ENCODE results near the gene KCNG4. TPM values are rescaled to one million over a fixed set of nuclear protein-coding genes. Genes with fewer than 3 reads are reported as not detected.

Gene KCNG4
- total and polyA plus RNA-seq, 2 donors (not counting 3 experiments of a cell fraction or from before 2014, with no cell fraction given): not detected

DNA sequence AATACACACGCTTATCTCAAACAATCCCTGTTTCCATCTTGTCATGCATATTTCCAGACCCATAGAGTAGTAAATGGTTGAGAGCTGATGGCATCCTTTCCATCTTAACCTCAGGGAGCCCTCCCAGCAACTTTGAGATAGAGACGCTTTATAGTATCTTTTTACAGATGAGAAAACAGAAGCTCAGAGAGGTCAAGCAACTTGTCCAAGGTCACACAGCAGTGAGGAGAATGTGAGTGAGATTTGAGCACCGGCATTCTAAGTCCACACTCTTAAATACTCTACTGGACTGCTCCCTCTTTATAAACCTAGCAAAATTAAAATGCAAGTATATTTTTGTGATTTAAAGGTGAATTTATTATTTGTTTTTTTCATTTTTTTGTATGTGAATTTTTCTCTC is 19.9 kb upstream of the KCNG4 start:
- FAIRE-seq (no peak), DNase-seq (ENCODE audit: low read depth, low spot score) (no peak)
- no TSS peak for BruUV-seq (replicated peaks)
- Histone ChIP-seq H3K27me3 (ENCODE audit: control insufficient read depth in 2 of 2, insufficient read depth in 2 of 2, low read length in 2 of 2) (peaks cover 3 to 5% of the 10 kb centered on the region in 2 experiments), H3K4me3 (replicated peaks in 1 of 3; ENCODE audit: insufficient read depth in 1 of 3, low read depth in 1 of 3, low read length in 3 of 3) (no peak overlapping the region), H2AFZ (ENCODE audit: low read depth, low read length) (no peak overlapping the region), H4K20me1 (replicated peaks; ENCODE audit: control insufficient read depth, extremely low read depth, insufficient read depth, low read length) (no peaks in the 10 kb centered on the region), H3K9me1 (replicated peaks; ENCODE audit: control insufficient read depth, extremely low read depth, insufficient read depth, low read length) (no peaks in the 10 kb centered on the region), H3K79me2 (ENCODE audit: control insufficient read depth, insufficient read depth, low read length) (no peaks in the 10 kb centered on the region), H3K36me3 (ENCODE audit: control insufficient read depth in 2 of 2, extremely low read depth in 1 of 2, insufficient read depth in 2 of 2, low read length in 2 of 2) (no peaks in the 10 kb centered on the region), H3K27ac (ENCODE audit: insufficient read depth, low read depth, low read length) (no peak overlapping the region), H3K4me2 (ENCODE audit: insufficient read depth, low read length) (no peak overlapping the region), H3K4me1 (ENCODE audit: control insufficient read depth, extremely low read depth, insufficient read depth, low read length) (no peaks in the 10 kb centered on the region), H3K9ac (replicated peaks; ENCODE audit: extremely low read depth, insufficient read depth, low read length) (no peak overlapping the region), H3K9me3 (replicated peaks; ENCODE audit: control insufficient read depth, insufficient read depth, low read length) (no peaks in the 10 kb centered on the region)
- TF ChIP-seq POLR2AphosphoS5 (IDR thresholded peaks at IDR 0.05; ENCODE audit: insufficient read depth, low read depth, low read length): no peak
- intact Hi-C loops (cut with micrococcal nuclease): no loop called here
- dilution Hi-C loops (cut with MboI; ENCODE audit: extremely low pct_ligation_motif_present, low sequenced_read_pairs): no loop called here
- POLR2A ChIA-PET: no interaction called here
- CTCF ChIA-PET: interaction anchor here (7.4 kb wide), 1 partner anchor 17 kb away, joined by 42 read pairs; no protein-coding TSS in a partner anchor

DNA sequence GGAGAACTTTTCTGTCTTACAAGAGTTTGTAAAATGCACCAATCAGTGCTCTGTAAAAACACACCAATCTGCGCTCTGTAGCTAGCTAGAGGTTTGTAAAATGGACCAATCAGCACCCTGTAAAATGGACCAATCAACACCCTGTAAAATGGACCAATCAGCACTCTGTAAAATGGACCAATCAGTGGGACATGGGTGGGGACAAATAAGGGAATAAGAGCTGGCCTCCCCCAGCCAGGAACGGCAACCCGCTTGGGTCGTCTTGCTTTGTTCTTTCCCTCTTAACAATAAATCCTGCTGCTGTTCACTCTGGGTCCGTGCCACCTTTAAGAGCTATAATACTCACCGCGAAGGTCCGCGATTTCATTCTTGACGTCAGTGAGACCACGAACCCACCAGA is 18.5 kb upstream of the KCNG4 start:
- Histone ChIP-seq H3K9me3 (replicated peaks; ENCODE audit: control insufficient read depth, insufficient read depth, low read length) (no peaks in the 10 kb centered on the region), H3K36me3 (ENCODE audit: control insufficient read depth in 2 of 2, extremely low read depth in 1 of 2, insufficient read depth in 2 of 2, low read length in 2 of 2) (no peaks in the 10 kb centered on the region), H3K4me3 (replicated peaks in 1 of 3; ENCODE audit: insufficient read depth in 1 of 3, low read depth in 1 of 3, low read length in 3 of 3) (no peak overlapping the region), H3K27ac (ENCODE audit: insufficient read depth, low read depth, low read length) (no peak overlapping the region), H3K27me3 (ENCODE audit: control insufficient read depth in 2 of 2, insufficient read depth in 2 of 2, low read length in 2 of 2) (peaks cover 3 to 5% of the 10 kb centered on the region in 2 experiments), H3K4me1 (ENCODE audit: control insufficient read depth, extremely low read depth, insufficient read depth, low read length) (no peaks in the 10 kb centered on the region), H4K20me1 (replicated peaks; ENCODE audit: control insufficient read depth, extremely low read depth, insufficient read depth, low read length) (no peaks in the 10 kb centered on the region), H3K4me2 (ENCODE audit: insufficient read depth, low read length) (no peak overlapping the region), H3K9me1 (replicated peaks; ENCODE audit: control insufficient read depth, extremely low read depth, insufficient read depth, low read length) (no peaks in the 10 kb centered on the region), H3K79me2 (ENCODE audit: control insufficient read depth, insufficient read depth, low read length) (no peaks in the 10 kb centered on the region), H3K9ac (replicated peaks; ENCODE audit: extremely low read depth, insufficient read depth, low read length) (no peak overlapping the region), H2AFZ (ENCODE audit: low read depth, low read length) (no peak overlapping the region)
- POLR2A ChIA-PET: no interaction called here
- no TSS peak for BruUV-seq (replicated peaks)
- CTCF ChIA-PET: interaction anchor here (0.6 kb wide), 1 partner anchor 124 kb away, joined by 3 read pairs; no protein-coding TSS in a partner anchor
- TF ChIP-seq JUN (IDR thresholded peaks at IDR 0.05; ENCODE audit: borderline replicate concordance, insufficient read depth, insufficient read length, low read depth) (no peak), POLR2A (IDR thresholded peaks at IDR 0.05; ENCODE audit: low read depth, low read length) (no peak), MYC (IDR thresholded peaks at IDR 0.05; ENCODE audit: low read depth, low read length) (no peak), FOS (IDR thresholded peaks at IDR 0.05; ENCODE audit: borderline replicate concordance, insufficient read depth, low read length) (no peak), EZH2 (IDR thresholded peaks at IDR 0.05; ENCODE audit: borderline replicate concordance, low read depth, low read length, severe bottlenecking) (no peak), GATA2 (IDR thresholded peaks at IDR 0.05; ENCODE audit: insufficient read depth, insufficient read length, low read depth, low read length) (no peak), POLR2AphosphoS5 (IDR thresholded peaks at IDR 0.05; ENCODE audit: insufficient read depth, low read depth, low read length) (no peak)
- TF ChIP-seq, protein P1, sequence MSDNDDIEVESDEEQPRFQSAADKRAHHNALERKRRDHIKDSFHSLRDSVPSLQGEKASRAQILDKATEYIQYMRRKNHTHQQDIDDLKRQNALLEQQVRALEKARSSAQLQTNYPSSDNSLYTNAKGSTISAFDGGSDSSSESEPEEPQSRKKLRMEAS (IDR thresholded peaks at IDR 0.05; ENCODE audit: insufficient read depth, insufficient read length): no peak
- TF ChIP-seq, protein P2, sequence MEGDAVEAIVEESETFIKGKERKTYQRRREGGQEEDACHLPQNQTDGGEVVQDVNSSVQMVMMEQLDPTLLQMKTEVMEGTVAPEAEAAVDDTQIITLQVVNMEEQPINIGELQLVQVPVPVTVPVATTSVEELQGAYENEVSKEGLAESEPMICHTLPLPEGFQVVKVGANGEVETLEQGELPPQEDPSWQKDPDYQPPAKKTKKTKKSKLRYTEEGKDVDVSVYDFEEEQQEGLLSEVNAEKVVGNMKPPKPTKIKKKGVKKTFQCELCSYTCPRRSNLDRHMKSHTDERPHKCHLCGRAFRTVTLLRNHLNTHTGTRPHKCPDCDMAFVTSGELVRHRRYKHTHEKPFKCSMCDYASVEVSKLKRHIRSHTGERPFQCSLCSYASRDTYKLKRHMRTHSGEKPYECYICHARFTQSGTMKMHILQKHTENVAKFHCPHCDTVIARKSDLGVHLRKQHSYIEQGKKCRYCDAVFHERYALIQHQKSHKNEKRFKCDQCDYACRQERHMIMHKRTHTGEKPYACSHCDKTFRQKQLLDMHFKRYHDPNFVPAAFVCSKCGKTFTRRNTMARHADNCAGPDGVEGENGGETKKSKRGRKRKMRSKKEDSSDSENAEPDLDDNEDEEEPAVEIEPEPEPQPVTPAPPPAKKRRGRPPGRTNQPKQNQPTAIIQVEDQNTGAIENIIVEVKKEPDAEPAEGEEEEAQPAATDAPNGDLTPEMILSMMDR (IDR thresholded peaks at IDR 0.05; ENCODE audit: extremely low read depth in 1 of 2, insufficient read depth in 1 of 2, low read depth in 1 of 2, low read length in 2 of 2): no peak
- no peak for DNase-seq (ENCODE audit: low read depth, low spot score)
- FAIRE-seq: no peak
- intact Hi-C loops (cut with micrococcal nuclease): no loop called here
- dilution Hi-C loops (cut with MboI; ENCODE audit: extremely low pct_ligation_motif_present, low sequenced_read_pairs): no loop called here
